Type B pancreatic cell (in vitro differentiated cells): ENCODE measurements around the gene ZNHIT3. TPM values are rescaled to one million over a fixed set of nuclear protein-coding genes. Genes with fewer than 3 reads are reported as not detected.
A peak's percentile ranks its signal among the peaks of the same experiment; 100 is the strongest.
"Not testable (repeated sequence)": the region's sequence is repeated elsewhere in the genome, so short reads cannot be mapped to it uniquely, and the experiment has no call there.

Experiments used
- DNase-seq: peaks from one replicate; pipeline ENCODE4 v3.0.0; 2021; ENCODE audit warnings: mixed read lengths; ENCODE audit not compliant: unreplicated experiment; ENCODE audit errors: extremely low spot score
- H3K27ac Mint-ChIP-seq: 2 replicates; pipeline ENCODE4 v1.8.0; 2021; ENCODE audit warnings: mild to moderate bottlenecking, mixed read lengths
- H3K27me3 Mint-ChIP-seq: 2 replicates; pipeline ENCODE4 v1.8.0; 2021; ENCODE audit warnings: mixed read lengths
- H3K36me3 Mint-ChIP-seq: 2 replicates; pipeline ENCODE4 v1.8.0; 2021; ENCODE audit warnings: mixed read lengths
- H3K4me1 Mint-ChIP-seq: one replicate; pipeline ENCODE4 v1.8.0; 2021; ENCODE audit warnings: mixed read lengths; ENCODE audit not compliant: unreplicated experiment
- H3K4me3 Mint-ChIP-seq: 2 replicates; pipeline ENCODE4 v1.8.0; 2021; ENCODE audit warnings: mild to moderate bottlenecking, mixed read lengths
- H3K9me3 Mint-ChIP-seq: 2 replicates; pipeline ENCODE4 v1.8.0; 2021; ENCODE audit warnings: mixed read lengths
- CTCF ChIP-seq: fragments of 200-600 bp; sonication (generic); conservative IDR thresholded peaks from 2 replicates; pipeline ENCODE4 v1.5.0; 2021; ENCODE audit warnings: antibody characterized with exemption, mild to moderate bottlenecking
- long read RNA-seq: library from polyadenylated mRNA; unstranded; transcript quantifications from one replicate; pipeline ENCODE4 v2.0.0, GENCODE V29; 2020
- total RNA-seq: library from RNA; stranded (reverse); gene quantifications from 2 replicates; pipeline ENCODE4 v1.2.1, GENCODE V29; 2021; ENCODE audit warnings: low replicate concordance

Gene ZNHIT3
- 34.6 and 43.3 TPM in 2 replicates for total RNA-seq
- long read RNA-seq, transcript ZNHIT3-204 (5 exons, 951 nt) = major isoform, 37 of 52 reads
- long read RNA-seq, partial matches to known transcripts = 3 of 52 reads
- long read RNA-seq, other reads (novel, unspliced or antisense) = 8 of 52 reads

- H3K4me1 Mint-ChIP-seq = peaks cover 24% of the 10 kb centered on the region
- peaks cover 21% of the 10 kb centered on the region for H3K36me3 Mint-ChIP-seq
- no peaks in the 10 kb centered on the region for H3K9me3 Mint-ChIP-seq
- peak within 1 kb of the TSS; percentile 100 for H3K4me3 Mint-ChIP-seq
- DNase-seq = peak; percentile 88
- no peak for TF ChIP-seq CTCF
- peak within 1 kb of the TSS; percentile 96 for H3K27ac Mint-ChIP-seq
- peaks cover 14% of the 10 kb centered on the region for H3K27me3 Mint-ChIP-seq
These were observed at the start of gene ZNHIT3 for GRCh38 chr17:36486204-36487194. TSS of gene ZNHIT3 (plus strand) at chr17:36486681. CDS start at chr17:36486700, 19 bp downstream.

- H3K9me3 Mint-ChIP-seq, H3K27ac Mint-ChIP-seq, H3K36me3 Mint-ChIP-seq, H3K4me1 Mint-ChIP-seq, DNase-seq, H3K4me3 Mint-ChIP-seq, H3K27me3 Mint-ChIP-seq: not testable (repeated sequence)
These were observed 44.7 kb upstream of the ZNHIT3 start for GRCh38 chr17:36441792-36442191.

- Mint-ChIP-seq H3K27me3 (peaks cover 3% of the 10 kb centered on the region), H3K9me3 (no peaks in the 10 kb centered on the region), H3K4me3 (no peak overlapping the region), H3K4me1 (no peaks in the 10 kb centered on the region), H3K27ac (no peak overlapping the region), H3K36me3 (no peaks in the 10 kb centered on the region)
- no peak for TF ChIP-seq CTCF
- no peak for DNase-seq
These were observed 42.7 kb upstream of the ZNHIT3 start for GRCh38 chr17:36443777-36444176.

GRCh38 chr17:36449997-36450396 is 36.5 kb upstream of the ZNHIT3 start:
- H3K27ac Mint-ChIP-seq, H3K36me3 Mint-ChIP-seq, H3K4me3 Mint-ChIP-seq: not testable (repeated sequence)

GRCh38 chr17:36452888-36453287 is 33.6 kb upstream of the ZNHIT3 start:
- not testable (repeated sequence) for DNase-seq, H3K4me1 Mint-ChIP-seq, H3K9me3 Mint-ChIP-seq, H3K4me3 Mint-ChIP-seq, H3K27ac Mint-ChIP-seq, H3K36me3 Mint-ChIP-seq, H3K27me3 Mint-ChIP-seq

More at GRCh38 chr17:36449997-36450396, 36.5 kb upstream of the ZNHIT3 start:
- not testable (repeated sequence) for H3K27me3 Mint-ChIP-seq, DNase-seq, H3K9me3 Mint-ChIP-seq, H3K4me1 Mint-ChIP-seq

GRCh38 chr17:36457701-36458100 is 28.8 kb upstream of the ZNHIT3 start:
- not testable (repeated sequence) for H3K4me1 Mint-ChIP-seq, H3K4me3 Mint-ChIP-seq, DNase-seq, H3K9me3 Mint-ChIP-seq, H3K36me3 Mint-ChIP-seq, H3K27ac Mint-ChIP-seq
- H3K27me3 Mint-ChIP-seq = peaks cover 35% of the 10 kb centered on the region

- Mint-ChIP-seq H3K4me3 (no peak overlapping the region), H3K36me3 (no peaks in the 10 kb centered on the region), H3K9me3 (no peaks in the 10 kb centered on the region), H3K27ac (no peak overlapping the region), H3K27me3 (peaks cover 43% of the 10 kb centered on the region), H3K4me1 (no peaks in the 10 kb centered on the region)
- DNase-seq = no peak
- TF ChIP-seq CTCF = no peak
These were observed 27.4 kb upstream of the ZNHIT3 start for GRCh38 chr17:36459045-36459444.
